H1 (cell line): ENCODE results near the gene EIF4EBP2. TPM values are rescaled to one million over a fixed set of nuclear protein-coding genes. Genes with fewer than 3 reads are reported as not detected.

Source experiments
- EP300 ChIP-seq, 2 experiments: IDR thresholded peaks; 1 replicate in 1 of 2; 2 replicates in 1 of 2; pipeline ENCODE4 v1.6.1; 2011 to 2012; ENCODE audit warnings: low read depth in 2 of 2, low read length in 2 of 2, mild to moderate bottlenecking in 2 of 2, borderline replicate concordance in 1 of 2, inconsistent platforms in 1 of 2, moderate library complexity in 1 of 2
- polyA plus RNA-seq, 7 experiments: library from polyadenylated mRNA; depleted of rRNA in 3 of 7; stranded (reverse) in 5 of 7; unstranded in 2 of 7; fragments of >200 nt in 5 of 7; fragments of 200-250 nt in 2 of 7; gene quantifications; 1 replicate in 5 of 7; 2 replicates in 1 of 7; 4 replicates in 1 of 7; pipeline versions ENCODE4 v1.2.1 to v1.2.3, GENCODE V29; 2011 to 2013; ENCODE audit warnings: missing spikeins in 2 of 7, mixed read lengths in 2 of 7
- total RNA-seq: library from RNA; stranded (reverse); fragmentation: NEBNext Ultra II Directional; extraction: Animal tissue kit (Norgen Biotek cat#: 25700); gene quantifications from 2 replicates; pipeline ENCODE4 v1.2.1, GENCODE V29; 2021

Gene EIF4EBP2
- total and polyA plus RNA-seq, 2 of the 8 experiments (the other 6 are each of a cell fraction or from before 2014, with no cell fraction given): 55.3 to 144 TPM

DNA sequence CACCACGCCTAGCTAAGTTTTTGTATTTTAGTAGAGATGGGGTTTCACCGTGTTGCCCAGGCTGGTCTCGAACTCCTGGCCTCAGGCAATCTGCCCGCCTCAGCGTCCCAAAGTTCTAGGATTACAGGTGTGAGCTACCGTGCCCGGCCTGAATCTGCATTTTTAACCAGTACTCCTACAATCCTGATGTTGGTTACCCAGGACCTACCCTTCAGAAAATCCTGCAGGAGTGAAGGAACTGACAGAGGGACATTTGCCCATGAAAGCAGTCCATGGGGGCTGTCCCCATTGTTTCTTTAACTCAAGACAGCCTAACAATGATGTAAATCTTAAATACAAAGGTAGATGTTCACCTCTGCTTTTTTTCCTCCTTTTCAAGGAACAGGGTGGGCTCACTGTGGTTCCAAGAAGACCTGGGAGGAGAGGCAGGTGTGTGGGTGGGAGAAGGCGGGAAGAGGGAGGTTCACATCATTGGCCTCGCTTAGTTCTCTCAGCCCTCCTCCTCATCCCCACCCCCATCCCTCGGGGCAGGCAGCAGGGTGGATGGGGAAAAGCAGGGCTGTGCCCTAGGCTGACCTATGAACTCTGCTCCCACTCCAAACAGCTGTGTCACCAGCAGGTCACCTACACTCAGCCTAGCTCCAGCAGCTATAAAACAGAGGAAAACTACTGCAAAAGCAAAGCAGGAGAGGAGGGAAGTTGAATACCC lies 35.0 kb upstream of the EIF4EBP2 start (continued):
- TF ChIP-seq EP300 (IDR thresholded peaks at IDR 0.05; ENCODE audit: borderline replicate concordance in 1 of 2, low read depth in 2 of 2, low read length in 2 of 2): 0 out of 3 replicates have a peak, but pooled peaks of 1 of the 2 experiments have one; percentile 2
- TF ChIP-seq, all 59 proteins: peak for 8
